CD4-positive, alpha-beta T cell treated with Interleukin-21 for 1 hour (primary cell): ENCODE data around the gene AP2S1.

Source experiments
- DNase-seq: peaks from one replicate; pipeline ENCODE4 v3.0.0-alpha.2; 2020

Gene AP2S1

GRCh38 chr19:46798713-46799112 is 51.9 kb downstream of the AP2S1 start:
- DNase-seq: no peak

GRCh38 chr19:46797881-46798280 is 52.8 kb downstream of the AP2S1 start:
- DNase-seq: no peak

- DNase-seq: peak; percentile 77
These were observed 58.7 kb downstream of the AP2S1 start for GRCh38 chr19:46791944-46792343.

- no peak for DNase-seq
These were observed 61.3 kb downstream of the AP2S1 start for GRCh38 chr19:46789371-46789770.

- DNase-seq: no peak
These were observed 61.7 kb downstream of the AP2S1 start for GRCh38 chr19:46788968-46789338.

GRCh38 chr19:46788262-46788967 is 62.2 kb downstream of the AP2S1 start, which contains the start of gene SLC1A5:
SLC1A5 (minus strand) TSS chr19:46788594; CDS start chr19:46787965, 629 bp downstream.
- DNase-seq: peak; percentile 99
